GM13977 (cell line): Measurements from ENCODE around the gene SELENOP.

Source experiments
- DNase-seq: peaks from one replicate; pipeline ENCODE4 v3.0.0; 2012; ENCODE audit warnings: low spot score
- CTCF ChIP-seq: IDR thresholded peaks from 2 replicates; pipeline ENCODE4 v1.5.1; 2012; ENCODE audit warnings: mild to moderate bottlenecking, control low read depth; ENCODE audit not compliant: insufficient read depth; ENCODE audit errors: extremely low read depth, missing control alignments
- in situ Hi-C: fragments of 300-500 bp; cut with MboI; formaldehyde crosslinking; loops from one replicate; pipeline ENCODE4 v1.12.0; 2022; ENCODE audit warnings: low sequenced_read_pairs, low pct_unique_long_range_greater_than_20kb, mixed read lengths, inconsistent platforms; ENCODE audit not compliant: unreplicated experiment

Gene SELENOP

GRCh38 chr5:42781584-42781983 lies 30.1 kb downstream of the SELENOP start:
- in situ Hi-C loops: no loop called here
- DNase-seq: no peak
- no peak for TF ChIP-seq CTCF

- in situ Hi-C loops: no loop called here
- TF ChIP-seq CTCF: no peak
- DNase-seq: no peak
These were observed 32.6 kb downstream of the SELENOP start for GRCh38 chr5:42779083-42779482.

GRCh38 chr5:42772265-42772993 lies 39.3 kb downstream of the SELENOP start:
- DNase-seq: no peak
- no peak for TF ChIP-seq CTCF
- in situ Hi-C loops: loop anchor here (25.0 kb wide), 1 partner anchor 910 kb away; the partner anchor contains the start of gene OXCT1

GRCh38 chr5:42770003-42770402 lies 41.7 kb downstream of the SELENOP start:
- in situ Hi-C loops: loop anchor here (25.0 kb wide), 1 partner anchor 908 kb away; the partner anchor contains the start of gene OXCT1
- TF ChIP-seq CTCF: no peak

GRCh38 chr5:42768106-42768504 lies 43.6 kb downstream of the SELENOP start:
- in situ Hi-C loops: loop anchor here (25.0 kb wide), 1 partner anchor 906 kb away; the partner anchor contains the start of gene OXCT1
- DNase-seq: no peak
- no peak for TF ChIP-seq CTCF

More at GRCh38 chr5:42770003-42770402, 41.7 kb downstream of the SELENOP start:
- DNase-seq: no peak

GRCh38 chr5:42767491-42768105 lies 44.1 kb downstream of the SELENOP start:
- peak; percentile 46 for TF ChIP-seq CTCF
- in situ Hi-C loops: loop anchor here (25.0 kb wide), 1 partner anchor 905 kb away; the partner anchor contains the start of gene OXCT1
- peak; percentile 26 for DNase-seq
